ENCODE measurements around the gene VILL.
"Not testable (repeated sequence)": the region's sequence is repeated elsewhere in the genome, so short reads cannot be mapped to it uniquely, and the experiment has no call there.

Gene VILL

GRCh38 chr3:38031022-38031994 is 40.7 kb downstream of the VILL start:
- Histone ChIP-seq H3K79me1 (replicated peaks; ENCODE audit: low read length, poor library complexity, severe bottlenecking) (no peaks in the 10 kb centered on the region), H3K36me3 (ENCODE audit: control insufficient read depth in 1 of 2, insufficient read depth in 2 of 2, low read depth in 1 of 2, low read length in 2 of 2) (no peaks in the 10 kb centered on the region), H2BK12ac (ENCODE audit: low read length in 2 of 2) (peak overlapping the region in 1 of 2 experiments; percentile 33), H3K4me3 (ENCODE audit: insufficient read depth in 1 of 2, low read depth in 1 of 2, low read length in 2 of 2) (no peak overlapping the region), H4K8ac (ENCODE audit: low read length) (no peak overlapping the region), H2AFZ (ENCODE audit: low read depth, low read length) (no peak overlapping the region), H3K27ac (ENCODE audit: low read length, poor library complexity, severe bottlenecking) (no peak overlapping the region), H3K14ac (ENCODE audit: low read length in 2 of 2) (no peak overlapping the region), H3K23ac (ENCODE audit: low read length in 2 of 2) (peak overlapping the region in 1 of 2 experiments; percentile 35), H2BK5ac (ENCODE audit: low read depth, low read length, poor library complexity, severe bottlenecking) (no peak overlapping the region), H2BK15ac (ENCODE audit: low read depth, poor library complexity, severe bottlenecking) (no peak overlapping the region), H3K4ac (ENCODE audit: low read depth in 1 of 2, low read length in 2 of 2) (no peak overlapping the region), H3K18ac (ENCODE audit: low read depth in 1 of 2, low read length in 2 of 2) (peak overlapping the region in 1 of 2 experiments; percentile 14), H2BK120ac (ENCODE audit: low read depth, low read length) (no peak overlapping the region), H3K27me3 (ENCODE audit: control insufficient read depth in 1 of 2, insufficient read depth in 1 of 2, low read length in 2 of 2) (no peaks in the 10 kb centered on the region), H4K91ac (ENCODE audit: low read length) (peak overlapping the region; percentile 22), H2AK5ac (ENCODE audit: low read length, severe bottlenecking) (no peak overlapping the region), H3K9me3 (ENCODE audit: control insufficient read depth, low read length) (no peaks in the 10 kb centered on the region), H3K4me2 (ENCODE audit: low read length, poor library complexity, severe bottlenecking) (no peak overlapping the region), H3K4me1 (ENCODE audit: control insufficient read depth, insufficient read depth, low read depth, low read length) (peaks cover 21% of the 10 kb centered on the region), H3K9ac (ENCODE audit: low read length) (peak overlapping the region; percentile 96)
- 66% methylated on average over 7 of the region's 9 CpGs for WGBS
- DNase-seq, result no peak

DNA sequence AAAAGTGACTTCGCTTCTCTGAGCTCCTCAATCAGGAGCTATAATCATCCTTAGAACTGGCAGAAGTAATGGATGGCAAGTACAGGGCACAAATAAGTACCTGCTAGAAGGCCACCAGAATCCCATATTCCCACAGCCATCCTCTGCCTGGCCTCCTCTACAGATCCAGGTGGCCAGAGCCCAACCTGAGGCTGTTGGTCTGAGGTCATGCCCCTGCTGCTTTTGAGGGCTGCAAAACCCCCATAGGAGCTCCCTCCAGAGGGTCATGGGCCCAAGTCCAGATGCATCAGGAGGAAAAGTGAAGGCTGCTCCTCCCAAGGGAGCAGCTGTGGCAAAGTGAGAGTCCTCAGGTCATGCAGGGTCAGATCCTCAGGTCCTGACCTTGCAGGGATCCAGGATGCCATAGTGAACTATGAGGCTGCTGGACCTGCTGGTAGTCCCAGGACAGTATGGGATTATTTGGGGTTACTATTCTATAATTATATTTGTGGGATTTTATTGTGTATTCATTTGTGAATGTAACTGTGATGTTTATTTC is 41.8 kb downstream of the VILL start:
- H2BK120ac ChIP-seq (ENCODE audit: low read depth, low read length), result no peak overlapping the region
- H3K27me3 ChIP-seq (ENCODE audit: control insufficient read depth in 1 of 2, insufficient read depth in 1 of 2, low read length in 2 of 2), result no peaks in the 10 kb centered on the region
- WGBS, result 67% methylated on average over 1 of the region's 1 CpG

GRCh38 chr3:38033586-38033985 is 43.0 kb downstream of the VILL start:
- not testable (repeated sequence) for H3K4me2 ChIP-seq (ENCODE audit: low read length, poor library complexity, severe bottlenecking); H3K4me3 ChIP-seq (ENCODE audit: insufficient read depth in 1 of 2, low read depth in 1 of 2, low read length in 2 of 2); H3K9ac ChIP-seq (ENCODE audit: low read length); H3K36me3 ChIP-seq (ENCODE audit: control insufficient read depth in 1 of 2, insufficient read depth in 2 of 2, low read depth in 1 of 2, low read length in 2 of 2); H3K79me1 ChIP-seq (replicated peaks; ENCODE audit: low read length, poor library complexity, severe bottlenecking); H4K91ac ChIP-seq (ENCODE audit: low read length); H3K9me3 ChIP-seq (ENCODE audit: control insufficient read depth, low read length); H3K27me3 ChIP-seq (ENCODE audit: control insufficient read depth in 1 of 2, insufficient read depth in 1 of 2, low read length in 2 of 2); H2BK5ac ChIP-seq (ENCODE audit: low read depth, low read length, poor library complexity, severe bottlenecking); H3K14ac ChIP-seq (ENCODE audit: low read length in 2 of 2); H2AK5ac ChIP-seq (ENCODE audit: low read length, severe bottlenecking); DNase-seq; H2AFZ ChIP-seq (ENCODE audit: low read depth, low read length); H3K27ac ChIP-seq (ENCODE audit: low read length, poor library complexity, severe bottlenecking); H2BK15ac ChIP-seq (ENCODE audit: low read depth, poor library complexity, severe bottlenecking); H3K18ac ChIP-seq (ENCODE audit: low read depth in 1 of 2, low read length in 2 of 2); H2BK12ac ChIP-seq (ENCODE audit: low read length in 2 of 2); H3K4ac ChIP-seq (ENCODE audit: low read depth in 1 of 2, low read length in 2 of 2); H2BK120ac ChIP-seq (ENCODE audit: low read depth, low read length); H4K8ac ChIP-seq (ENCODE audit: low read length)
- 100% methylated on average over 3 of the region's 7 CpGs for WGBS
- Histone ChIP-seq H3K4me1 (ENCODE audit: control insufficient read depth, insufficient read depth, low read depth, low read length) (peaks cover 20% of the 10 kb centered on the region), H3K23ac (ENCODE audit: low read length in 2 of 2) (peak overlapping the region in 1 of 2 experiments; percentile 20)

More for the DNA sequence above, 41.8 kb downstream of the VILL start:
- no peak overlapping the region for H3K23ac ChIP-seq (ENCODE audit: low read length in 2 of 2)
- no peak overlapping the region for H4K8ac ChIP-seq (ENCODE audit: low read length)
- no peak overlapping the region for H3K4me2 ChIP-seq (ENCODE audit: low read length, poor library complexity, severe bottlenecking)
- no peak overlapping the region for H3K4me3 ChIP-seq (ENCODE audit: insufficient read depth in 1 of 2, low read depth in 1 of 2, low read length in 2 of 2)
- H3K4me1 ChIP-seq (ENCODE audit: control insufficient read depth, insufficient read depth, low read depth, low read length), result peaks cover 21% of the 10 kb centered on the region
- no peak overlapping the region for H3K9ac ChIP-seq (ENCODE audit: low read length)
- H3K4ac ChIP-seq (ENCODE audit: low read depth in 1 of 2, low read length in 2 of 2), result no peak overlapping the region
- no peak overlapping the region for H3K27ac ChIP-seq (ENCODE audit: low read length, poor library complexity, severe bottlenecking)
- no peaks in the 10 kb centered on the region for H3K79me1 ChIP-seq (replicated peaks; ENCODE audit: low read length, poor library complexity, severe bottlenecking)
- no peaks in the 10 kb centered on the region for H3K9me3 ChIP-seq (ENCODE audit: control insufficient read depth, low read length)
- no peak for DNase-seq
- no peaks in the 10 kb centered on the region for H3K36me3 ChIP-seq (ENCODE audit: control insufficient read depth in 1 of 2, insufficient read depth in 2 of 2, low read depth in 1 of 2, low read length in 2 of 2)
- no peak overlapping the region for H4K91ac ChIP-seq (ENCODE audit: low read length)
- H3K14ac ChIP-seq (ENCODE audit: low read length in 2 of 2), result no peak overlapping the region
- no peak overlapping the region for H3K18ac ChIP-seq (ENCODE audit: low read depth in 1 of 2, low read length in 2 of 2)
- peak overlapping the region; percentile 40 for H2BK15ac ChIP-seq (ENCODE audit: low read depth, poor library complexity, severe bottlenecking)
- no peak overlapping the region for H2AK5ac ChIP-seq (ENCODE audit: low read length, severe bottlenecking)
- H2BK12ac ChIP-seq (ENCODE audit: low read length in 2 of 2), result peak overlapping the region in 1 of 2 experiments; percentile 14
- H2BK5ac ChIP-seq (ENCODE audit: low read depth, low read length, poor library complexity, severe bottlenecking), result no peak overlapping the region
- H2AFZ ChIP-seq (ENCODE audit: low read depth, low read length), result no peak overlapping the region

GRCh38 chr3:38034335-38034734 is 43.7 kb downstream of the VILL start:
- not testable (repeated sequence) for H2BK12ac ChIP-seq (ENCODE audit: low read length in 2 of 2); H2BK120ac ChIP-seq (ENCODE audit: low read depth, low read length); H3K27ac ChIP-seq (ENCODE audit: low read length, poor library complexity, severe bottlenecking); H3K36me3 ChIP-seq (ENCODE audit: control insufficient read depth in 1 of 2, insufficient read depth in 2 of 2, low read depth in 1 of 2, low read length in 2 of 2); H3K4ac ChIP-seq (ENCODE audit: low read depth in 1 of 2, low read length in 2 of 2); H3K4me2 ChIP-seq (ENCODE audit: low read length, poor library complexity, severe bottlenecking); H2BK15ac ChIP-seq (ENCODE audit: low read depth, poor library complexity, severe bottlenecking); H3K18ac ChIP-seq (ENCODE audit: low read depth in 1 of 2, low read length in 2 of 2); H4K8ac ChIP-seq (ENCODE audit: low read length); H3K4me3 ChIP-seq (ENCODE audit: insufficient read depth in 1 of 2, low read depth in 1 of 2, low read length in 2 of 2); H2AFZ ChIP-seq (ENCODE audit: low read depth, low read length); H3K27me3 ChIP-seq (ENCODE audit: control insufficient read depth in 1 of 2, insufficient read depth in 1 of 2, low read length in 2 of 2); H3K14ac ChIP-seq (ENCODE audit: low read length in 2 of 2); H3K9ac ChIP-seq (ENCODE audit: low read length); H2AK5ac ChIP-seq (ENCODE audit: low read length, severe bottlenecking); H4K91ac ChIP-seq (ENCODE audit: low read length); H2BK5ac ChIP-seq (ENCODE audit: low read depth, low read length, poor library complexity, severe bottlenecking); DNase-seq; H3K79me1 ChIP-seq (replicated peaks; ENCODE audit: low read length, poor library complexity, severe bottlenecking); H3K9me3 ChIP-seq (ENCODE audit: control insufficient read depth, low read length); H3K23ac ChIP-seq (ENCODE audit: low read length in 2 of 2)
- WGBS, result 86% methylated on average over 8 of the region's 9 CpGs
- H3K4me1 ChIP-seq (ENCODE audit: control insufficient read depth, insufficient read depth, low read depth, low read length), result peaks cover 21% of the 10 kb centered on the region
